Measurements from ENCODE around the gene MSMO1.

- TF ChIP-seq CTCF (IDR thresholded peaks at IDR 0.05) (no peak), EZH2 (IDR thresholded peaks at IDR 0.05; ENCODE audit: borderline replicate concordance, insufficient read depth, low read depth, low read length, poor library complexity, severe bottlenecking) (no peak)
Measured at GRCh38 chr4:165380805-165381204, 53.3 kb downstream of the MSMO1 start.

Measured in B cell (primary cell).